ENCODE results near the gene ARID4B. TPM values are rescaled to one million over a fixed set of nuclear protein-coding genes. Genes with fewer than 3 reads are reported as not detected.

Gene ARID4B
- total and polyA plus RNA-seq, 2 donors (not counting 3 experiments of a cell fraction or from before 2014, with no cell fraction given), result 6.7 to 40.7 TPM

- dilution Hi-C loops (cut with MboI; ENCODE audit: extremely low pct_ligation_motif_present, low sequenced_read_pairs) (no loop called here), intact Hi-C loops (cut with micrococcal nuclease) (no loop called here)
- no TSS peak for BruUV-seq (replicated peaks)
- Histone ChIP-seq H3K4me1 (ENCODE audit: control insufficient read depth, extremely low read depth, insufficient read depth, low read length) (no peaks in the 10 kb centered on the region), H3K4me3 (replicated peaks in 1 of 3; ENCODE audit: insufficient read depth in 1 of 3, low read depth in 1 of 3, low read length in 3 of 3) (no peak overlapping the region), H3K36me3 (ENCODE audit: control insufficient read depth in 2 of 2, extremely low read depth in 1 of 2, insufficient read depth in 2 of 2, low read length in 2 of 2) (peaks cover 4% of the 10 kb centered on the region in 2 experiments), H3K27me3 (ENCODE audit: control insufficient read depth in 2 of 2, insufficient read depth in 2 of 2, low read length in 2 of 2) (no peaks in the 10 kb centered on the region), H3K9ac (replicated peaks; ENCODE audit: extremely low read depth, insufficient read depth, low read length) (no peak overlapping the region), H3K9me1 (replicated peaks; ENCODE audit: control insufficient read depth, extremely low read depth, insufficient read depth, low read length) (no peaks in the 10 kb centered on the region), H4K20me1 (replicated peaks; ENCODE audit: control insufficient read depth, extremely low read depth, insufficient read depth, low read length) (no peaks in the 10 kb centered on the region), H3K4me2 (ENCODE audit: insufficient read depth, low read length) (no peak overlapping the region), H3K79me2 (ENCODE audit: control insufficient read depth, insufficient read depth, low read length) (no peaks in the 10 kb centered on the region), H2AFZ (ENCODE audit: low read depth, low read length) (no peak overlapping the region), H3K27ac (ENCODE audit: insufficient read depth, low read depth, low read length) (no peak overlapping the region), H3K9me3 (replicated peaks; ENCODE audit: control insufficient read depth, insufficient read depth, low read length) (no peaks in the 10 kb centered on the region)
- ChIA-PET POLR2A (no interaction called here), CTCF (interaction anchor here (0.9 to 2.3 kb wide), 3 partner anchors 10 to 179 kb away, joined by 3 to 6 read pairs (median 4); no protein-coding TSS in a partner anchor)
- DNase-seq (ENCODE audit: low read depth, low spot score) (no peak), FAIRE-seq (no peak)
- TF ChIP-seq FOS (IDR thresholded peaks at IDR 0.05; ENCODE audit: borderline replicate concordance, insufficient read depth, low read length) (no peak), POLR2AphosphoS5 (IDR thresholded peaks at IDR 0.05; ENCODE audit: insufficient read depth, low read depth, low read length) (no peak), MYC (IDR thresholded peaks at IDR 0.05; ENCODE audit: low read depth, low read length) (no peak), POLR2A (IDR thresholded peaks at IDR 0.05; ENCODE audit: low read depth, low read length) (no peak), GATA2 (IDR thresholded peaks at IDR 0.05; ENCODE audit: insufficient read depth, insufficient read length, low read depth, low read length) (no peak), MAX (IDR thresholded peaks at IDR 0.05; ENCODE audit: insufficient read depth, insufficient read length) (no peak), EZH2 (IDR thresholded peaks at IDR 0.05; ENCODE audit: borderline replicate concordance, low read depth, low read length, severe bottlenecking) (no peak), CTCF (IDR thresholded peaks at IDR 0.05; ENCODE audit: extremely low read depth in 1 of 2, insufficient read depth in 1 of 2, low read depth in 1 of 2, low read length in 2 of 2) (no peak), JUN (IDR thresholded peaks at IDR 0.05; ENCODE audit: borderline replicate concordance, insufficient read depth, insufficient read length, low read depth) (no peak)
Measured at GRCh38 chr1:235236128-235236527, 91.9 kb downstream of the ARID4B start.
